ENCODE measurements around the gene ATP5MK. TPM values are rescaled to one million over a fixed set of nuclear protein-coding genes. Genes with fewer than 3 reads are reported as not detected.
A peak's percentile ranks its signal among the peaks of the same experiment; 100 is the strongest.
"Not testable (repeated sequence)": the region's sequence is repeated elsewhere in the genome, so short reads cannot be mapped to it uniquely, and the experiment has no call there.

Gene ATP5MK
- total RNA-seq, 1 experiment from 2014 or later, result 429 TPM

GRCh38 chr10:103373544-103373943, 22.7 kb downstream of the ATP5MK start:
- no peaks in the 10 kb centered on the region for H3K4me1 Mint-ChIP-seq (ENCODE audit: insufficient read depth, unreplicated experiment)
- no peaks in the 10 kb centered on the region for H3K27me3 Mint-ChIP-seq (ENCODE audit: insufficient read depth, unreplicated experiment)
- H3K27ac Mint-ChIP-seq (ENCODE audit: low read depth, unreplicated experiment), result no peak overlapping the region
- H3K4me3 Mint-ChIP-seq (ENCODE audit: unreplicated experiment), result no peak overlapping the region
- no peaks in the 10 kb centered on the region for H3K9me3 Mint-ChIP-seq (ENCODE audit: unreplicated experiment)
- no peak for DNase-seq (ENCODE audit: unreplicated experiment)
- no peak for TF ChIP-seq CTCF (IDR thresholded peaks at IDR 0.05; ENCODE audit: unreplicated experiment)
- ChIA-PET CTCF (interaction anchor here (1.4 kb wide), 1 partner anchor 112 kb away, joined by 3 read pairs; no protein-coding TSS in a partner anchor), POLR2A (interaction anchor here (1.7 kb wide), 1 partner anchor 21 kb away, joined by 4 read pairs; no protein-coding TSS in a partner anchor)
- intact Hi-C loops (cut with micrococcal nuclease), result no loop called here
- BruUV-seq (replicated peaks), result no TSS peak
- H3K36me3 Mint-ChIP-seq (ENCODE audit: insufficient read depth, unreplicated experiment), result peaks cover 35% of the 10 kb centered on the region

DNA sequence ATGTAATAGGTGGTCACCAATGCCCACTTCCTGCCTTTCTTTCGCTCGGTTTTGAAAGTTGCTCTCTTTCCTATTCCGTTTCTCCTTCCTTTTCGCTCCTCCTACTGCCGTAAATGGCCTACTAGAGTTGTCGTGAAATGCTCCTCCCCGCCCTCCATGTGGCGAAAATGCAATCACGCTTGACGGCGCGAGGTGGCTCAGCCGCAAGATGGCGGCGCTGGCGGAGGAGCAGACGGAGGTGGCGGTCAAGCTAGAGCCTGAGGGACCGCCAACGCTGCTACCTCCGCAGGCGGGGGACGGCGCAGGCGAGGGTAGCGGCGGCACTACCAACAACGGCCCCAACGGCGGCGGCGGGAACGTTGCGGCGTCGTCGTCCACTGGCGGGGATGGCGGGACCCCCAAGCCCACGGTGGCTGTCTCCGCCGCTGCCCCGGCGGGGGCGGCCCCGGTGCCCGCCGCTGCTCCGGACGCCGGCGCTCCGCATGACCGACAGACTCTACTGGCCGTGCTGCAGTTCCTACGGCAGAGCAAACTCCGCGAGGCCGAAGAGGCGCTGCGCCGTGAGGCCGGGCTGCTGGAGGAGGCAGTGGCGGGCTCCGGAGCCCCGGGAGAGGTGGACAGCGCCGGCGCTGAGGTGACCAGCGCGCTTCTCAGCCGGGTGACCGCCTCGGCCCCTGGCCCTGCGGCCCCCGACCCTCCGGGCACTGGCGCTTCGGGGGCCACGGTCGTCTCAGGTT, 28.3 kb downstream of the ATP5MK start, which contains the start of gene TAF5:
TSS of gene TAF5 (plus strand) at position 195 of the 737 bp plus-strand sequence. CDS start at position 209, 14 bp downstream.
- ChIA-PET CTCF (interaction anchor here (0.6 kb wide), 1 partner anchor 28 kb away, joined by 3 read pairs; the partner anchor contains the start of genes ATP5MK and PDCD11), POLR2A (interaction anchor here (0.6 to 2.9 kb wide), 19 partner anchors 9 to 722 kb away, joined by 3 to 62 read pairs (median 4); partner anchors contain the start of genes ATP5MK, CALHM3, CNNM2 and PCGF6)
- no peaks in the 10 kb centered on the region for H3K4me1 Mint-ChIP-seq (ENCODE audit: insufficient read depth, unreplicated experiment)
- intact Hi-C loops (cut with micrococcal nuclease), result loop anchor here (2.0 kb wide), 1 partner anchor 29 kb away; the partner anchor contains the start of genes ATP5MK and PDCD11
- DNase-seq (ENCODE audit: unreplicated experiment), result peak; percentile 97
- no peaks in the 10 kb centered on the region for H3K9me3 Mint-ChIP-seq (ENCODE audit: unreplicated experiment)
- no peaks in the 10 kb centered on the region for H3K27me3 Mint-ChIP-seq (ENCODE audit: insufficient read depth, unreplicated experiment)
- peak within 1 kb of the TSS; percentile 85 for H3K4me3 Mint-ChIP-seq (ENCODE audit: unreplicated experiment)
- BruUV-seq (replicated peaks), result no TSS peak
- no peak for TF ChIP-seq CTCF (IDR thresholded peaks at IDR 0.05; ENCODE audit: unreplicated experiment)
- no peaks in the 10 kb centered on the region for H3K36me3 Mint-ChIP-seq (ENCODE audit: insufficient read depth, unreplicated experiment)
- peak within 1 kb of the TSS; percentile 93 for H3K27ac Mint-ChIP-seq (ENCODE audit: low read depth, unreplicated experiment)

DNA sequence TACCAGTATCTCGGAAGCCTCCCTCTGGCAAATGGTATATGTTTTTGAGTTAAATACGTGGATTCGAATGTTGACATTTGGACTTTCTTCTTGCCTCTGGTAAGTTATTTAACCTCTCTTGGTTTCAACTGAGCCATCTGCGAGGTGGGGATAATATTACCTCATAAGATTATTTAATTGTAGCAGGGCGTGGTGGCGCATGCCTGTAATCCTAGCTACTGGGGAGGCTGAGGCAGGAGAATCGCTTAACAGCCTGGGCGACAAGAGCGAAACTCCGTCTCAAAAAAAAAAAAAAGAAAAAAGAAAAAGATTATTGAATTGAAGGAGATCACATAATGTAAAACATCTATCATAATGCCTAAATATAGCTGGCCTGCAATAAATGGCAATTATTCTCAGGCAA, 28.9 kb downstream of the ATP5MK start:
- no peak for TF ChIP-seq CTCF (IDR thresholded peaks at IDR 0.05; ENCODE audit: unreplicated experiment)
- intact Hi-C loops (cut with micrococcal nuclease), result no loop called here
- no peak for DNase-seq (ENCODE audit: unreplicated experiment)
- BruUV-seq (replicated peaks), result TSS peak; percentile 99
- H3K4me1 Mint-ChIP-seq (ENCODE audit: insufficient read depth, unreplicated experiment), result no peaks in the 10 kb centered on the region
- no peaks in the 10 kb centered on the region for H3K27me3 Mint-ChIP-seq (ENCODE audit: insufficient read depth, unreplicated experiment)
- H3K4me3 Mint-ChIP-seq (ENCODE audit: unreplicated experiment), result peak overlapping the region; percentile 85
- no peaks in the 10 kb centered on the region for H3K9me3 Mint-ChIP-seq (ENCODE audit: unreplicated experiment)
- H3K36me3 Mint-ChIP-seq (ENCODE audit: insufficient read depth, unreplicated experiment), result no peaks in the 10 kb centered on the region
- ChIA-PET CTCF (interaction anchor here (0.6 to 1.1 kb wide), 3 partner anchors 26 to 99 kb away, joined by 3 to 5 read pairs (median 4); no protein-coding TSS in a partner anchor), POLR2A (interaction anchor here (0.6 to 2.9 kb wide), 12 partner anchors 8 to 722 kb away, joined by 3 to 62 read pairs (median 5); partner anchors contain the start of genes ATP5MK, CALHM3, PCGF6 and PDCD11)
- H3K27ac Mint-ChIP-seq (ENCODE audit: low read depth, unreplicated experiment), result peak overlapping the region; percentile 93

- H3K9me3 Mint-ChIP-seq (ENCODE audit: unreplicated experiment); intact Hi-C loops (cut with micrococcal nuclease): not testable (repeated sequence)
- peak; percentile 77 for DNase-seq (ENCODE audit: unreplicated experiment)
Observed at GRCh38 chr10:103360791-103361190, 35.5 kb downstream of the ATP5MK start.

DNA sequence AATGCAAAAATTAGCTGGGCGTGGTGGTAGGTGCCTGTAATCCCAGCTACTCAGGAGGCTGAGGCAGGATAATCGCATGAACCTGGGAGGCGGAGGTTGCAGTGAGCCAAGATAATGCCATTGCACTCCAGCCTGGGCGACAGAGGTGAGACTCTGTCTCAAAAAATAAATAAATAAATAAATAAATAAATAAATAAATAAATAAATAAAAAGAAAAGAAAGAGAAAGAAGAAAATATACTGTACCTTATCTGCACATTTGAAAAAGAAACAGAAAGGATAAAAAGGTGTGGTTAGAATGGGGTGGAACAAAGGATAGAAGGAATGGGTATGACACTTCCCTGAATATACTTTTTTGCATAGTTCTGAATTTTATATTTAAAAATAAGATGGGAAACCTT, 36.8 kb downstream of the ATP5MK start:
- BruUV-seq (replicated peaks); CTCF ChIA-PET; H3K4me3 Mint-ChIP-seq (ENCODE audit: unreplicated experiment); H3K27me3 Mint-ChIP-seq (ENCODE audit: insufficient read depth, unreplicated experiment); H3K9me3 Mint-ChIP-seq (ENCODE audit: unreplicated experiment); intact Hi-C loops (cut with micrococcal nuclease); DNase-seq (ENCODE audit: unreplicated experiment); H3K4me1 Mint-ChIP-seq (ENCODE audit: insufficient read depth, unreplicated experiment); H3K36me3 Mint-ChIP-seq (ENCODE audit: insufficient read depth, unreplicated experiment); H3K27ac Mint-ChIP-seq (ENCODE audit: low read depth, unreplicated experiment): not testable (repeated sequence)
- POLR2A ChIA-PET, result interaction anchor here (1.6 kb wide), 1 partner anchor 8 kb away, joined by 5 read pairs; the partner anchor contains the start of gene TAF5

More at GRCh38 chr10:103360791-103361190, 35.5 kb downstream of the ATP5MK start:
- H3K4me1 Mint-ChIP-seq (ENCODE audit: insufficient read depth, unreplicated experiment); CTCF ChIA-PET; BruUV-seq (replicated peaks); H3K27ac Mint-ChIP-seq (ENCODE audit: low read depth, unreplicated experiment); H3K36me3 Mint-ChIP-seq (ENCODE audit: insufficient read depth, unreplicated experiment); H3K4me3 Mint-ChIP-seq (ENCODE audit: unreplicated experiment); H3K27me3 Mint-ChIP-seq (ENCODE audit: insufficient read depth, unreplicated experiment): not testable (repeated sequence)
- POLR2A ChIA-PET, result interaction anchor here (0.5 to 0.6 kb wide), 2 partner anchors 10 to 128 kb away, joined by 3 read pairs; partner anchors contain the start of gene PCGF6
